MM.1S (cell line): ENCODE data around the gene TVP23C.

ENCODE experiments used
- CTCF ChIP-seq: fragments of 300-600 bp; sonication (generic); IDR thresholded peaks from 2 replicates; pipeline ENCODE4 v1.5.1; 2016; ENCODE audit warnings: antibody characterized with exemption, low read length, mixed read lengths
- EZH2 ChIP-seq: fragments of 300-600 bp; sonication (generic); optimal IDR thresholded peaks from 2 replicates; pipeline ENCODE3; 2017; ENCODE audit warnings: low read depth, mild to moderate bottlenecking, antibody characterized with exemption, low read length, mixed read lengths

- TF ChIP-seq CTCF (no peak), EZH2 (no peak)
Observed at GRCh38 chr17:15465045-15465701, 98.1 kb downstream of the TVP23C start.
